ENCODE measurements around the gene CNOT6. TPM values are rescaled to one million over a fixed set of nuclear protein-coding genes. Genes with fewer than 3 reads are reported as not detected.

The CNOT6 gene
- total RNA-seq, 1 donor from 2014 or later: 23.8 TPM

DNA sequence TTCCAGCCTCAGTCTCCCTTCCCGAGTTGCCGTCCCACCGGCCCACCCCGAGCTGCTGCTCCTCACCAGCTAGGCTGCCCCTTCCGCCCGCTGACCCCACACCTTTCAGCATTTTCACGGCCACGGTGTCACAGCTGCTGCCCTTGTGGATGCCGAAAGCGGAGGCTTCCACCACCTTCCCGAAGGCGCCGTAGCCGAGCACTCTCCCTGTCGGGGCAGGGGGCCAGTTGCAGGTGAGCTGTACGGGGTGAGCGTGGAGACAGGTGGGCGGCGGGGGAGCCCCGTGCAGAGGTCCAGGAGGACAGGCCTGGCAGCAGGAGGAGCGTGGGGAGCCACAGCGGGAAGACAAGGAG is 125.4 kb downstream of the CNOT6 start:
- DNase-seq (ENCODE audit: low spot score): no peak

DNA sequence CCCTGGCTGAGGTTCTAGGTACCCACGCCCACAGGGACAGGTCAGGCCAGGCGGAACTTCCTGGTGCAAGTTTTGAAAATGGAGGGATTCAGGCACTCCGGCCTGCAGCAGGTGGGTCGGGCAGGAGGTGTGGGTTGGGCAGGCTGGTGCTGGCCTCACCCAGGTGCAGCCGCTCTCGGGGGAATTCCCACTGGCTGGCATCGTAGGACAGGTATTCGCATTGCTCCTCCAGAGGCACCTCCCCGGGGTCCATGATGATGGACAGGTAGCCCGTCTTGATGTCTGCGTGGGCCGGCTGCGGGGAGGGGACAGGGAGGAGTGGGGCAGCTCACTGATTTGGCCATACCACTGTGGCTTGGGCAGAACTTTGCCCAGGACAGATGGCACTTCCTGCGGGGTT is 125.8 kb downstream of the CNOT6 start:
- no peak for DNase-seq (ENCODE audit: low spot score)

DNA sequence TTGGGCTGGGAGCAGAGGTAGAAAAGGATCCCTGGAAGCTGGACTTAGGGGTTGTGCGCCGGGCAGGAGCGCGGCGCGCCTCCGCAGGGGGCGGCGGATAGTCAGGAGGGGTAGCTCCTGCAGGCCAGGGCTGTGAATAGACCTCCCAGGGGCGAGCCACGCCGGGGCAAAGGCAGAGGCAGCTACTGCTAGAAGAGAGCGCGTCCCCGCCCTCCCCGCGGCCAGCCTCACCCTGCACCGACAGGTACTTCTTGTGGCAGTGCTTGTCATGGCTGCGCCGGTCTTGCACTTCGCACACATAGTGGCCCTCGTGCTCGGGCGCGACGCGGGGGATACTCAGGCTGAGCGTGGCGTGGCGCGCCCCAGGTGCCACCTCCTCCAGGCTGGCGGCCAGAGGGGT is 127.1 kb downstream of the CNOT6 start:
- no peak for DNase-seq (ENCODE audit: low spot score)

DNA sequence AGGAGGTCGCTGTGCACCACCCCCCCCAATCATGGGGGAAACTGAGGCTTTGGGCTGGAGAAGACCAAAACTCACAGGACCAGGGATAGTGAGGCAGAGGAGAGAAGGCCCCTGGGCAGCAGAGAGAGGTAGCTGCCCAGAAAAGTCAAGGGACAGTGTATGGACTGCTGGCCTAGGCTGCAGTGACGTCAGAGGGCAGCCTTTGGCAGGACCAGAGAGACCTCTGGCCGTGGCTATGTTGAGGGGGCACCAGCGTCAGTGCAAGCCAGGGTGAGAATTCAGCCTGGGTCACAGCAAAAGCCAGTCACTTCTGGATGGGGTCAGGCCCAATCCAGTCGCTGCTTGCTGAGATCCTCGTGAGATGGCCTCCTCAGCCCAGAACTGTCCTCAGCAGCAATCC is 128.7 kb downstream of the CNOT6 start:
- DNase-seq (ENCODE audit: low spot score): no peak

DNA sequence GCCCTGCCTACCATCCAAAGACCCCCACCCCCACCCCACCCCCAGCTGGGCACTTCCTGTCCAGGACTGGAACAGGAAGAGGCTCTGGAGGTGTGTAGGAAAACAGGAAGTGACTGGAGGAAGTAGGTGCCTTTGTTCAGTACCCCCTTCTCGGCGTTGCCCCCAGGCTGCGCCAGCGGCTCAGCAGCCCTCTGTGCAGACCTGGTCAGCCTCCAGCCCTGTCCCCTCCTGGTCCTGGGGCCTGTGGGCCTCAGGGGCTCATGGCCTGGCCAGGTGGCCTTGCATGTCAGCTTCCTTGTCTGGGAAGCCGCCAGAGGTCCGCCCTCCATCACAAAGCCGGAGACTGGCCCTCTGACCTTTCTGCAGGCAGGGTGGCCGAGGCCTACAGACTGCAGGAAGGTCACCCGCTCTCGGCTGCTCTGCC is 129.2 kb downstream of the CNOT6 start:
- DNase-seq (ENCODE audit: low spot score): no peak

DNA sequence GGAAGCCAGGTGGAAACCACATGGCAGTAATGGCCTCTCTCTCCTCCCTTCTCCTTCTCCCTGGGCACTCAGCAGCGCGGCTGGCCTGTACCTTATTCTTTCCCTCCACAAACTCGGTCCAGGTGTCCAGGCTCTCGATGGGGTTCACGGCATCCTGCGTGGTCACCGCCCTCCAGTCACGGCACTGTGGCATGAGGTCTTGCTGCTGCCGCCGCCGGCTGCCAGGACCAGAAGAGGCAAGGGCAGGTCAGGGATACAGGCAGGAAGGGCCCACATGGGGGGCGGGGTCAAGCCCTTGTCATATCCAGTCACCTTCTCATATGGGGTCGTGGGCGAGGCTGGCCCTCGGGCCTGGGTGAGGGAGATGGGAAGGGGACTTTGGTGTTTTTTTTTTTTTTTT is 129.7 kb downstream of the CNOT6 start:
- DNase-seq (ENCODE audit: low spot score): no peak

DNA sequence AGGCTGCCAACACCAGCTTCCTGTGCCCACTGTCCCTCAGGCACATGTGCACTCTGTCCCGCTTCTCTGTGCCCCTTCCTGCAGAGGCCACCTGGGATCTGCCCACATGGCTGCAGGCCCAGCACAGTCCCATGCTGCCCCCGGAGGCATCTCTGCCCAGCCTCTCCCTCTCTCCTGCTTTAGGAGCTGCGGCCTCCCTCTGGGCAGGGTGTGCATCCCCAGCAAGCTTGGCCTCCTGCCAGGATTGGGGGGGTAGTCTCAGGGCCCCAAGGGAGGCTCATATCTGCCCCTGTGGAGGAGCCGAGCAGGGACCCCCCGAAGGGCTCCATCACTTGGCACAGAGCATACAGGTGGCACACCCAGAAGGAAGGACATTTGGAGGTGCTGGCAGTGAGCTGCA is 130.4 kb downstream of the CNOT6 start:
- no peak for DNase-seq (ENCODE audit: low spot score)

DNA sequence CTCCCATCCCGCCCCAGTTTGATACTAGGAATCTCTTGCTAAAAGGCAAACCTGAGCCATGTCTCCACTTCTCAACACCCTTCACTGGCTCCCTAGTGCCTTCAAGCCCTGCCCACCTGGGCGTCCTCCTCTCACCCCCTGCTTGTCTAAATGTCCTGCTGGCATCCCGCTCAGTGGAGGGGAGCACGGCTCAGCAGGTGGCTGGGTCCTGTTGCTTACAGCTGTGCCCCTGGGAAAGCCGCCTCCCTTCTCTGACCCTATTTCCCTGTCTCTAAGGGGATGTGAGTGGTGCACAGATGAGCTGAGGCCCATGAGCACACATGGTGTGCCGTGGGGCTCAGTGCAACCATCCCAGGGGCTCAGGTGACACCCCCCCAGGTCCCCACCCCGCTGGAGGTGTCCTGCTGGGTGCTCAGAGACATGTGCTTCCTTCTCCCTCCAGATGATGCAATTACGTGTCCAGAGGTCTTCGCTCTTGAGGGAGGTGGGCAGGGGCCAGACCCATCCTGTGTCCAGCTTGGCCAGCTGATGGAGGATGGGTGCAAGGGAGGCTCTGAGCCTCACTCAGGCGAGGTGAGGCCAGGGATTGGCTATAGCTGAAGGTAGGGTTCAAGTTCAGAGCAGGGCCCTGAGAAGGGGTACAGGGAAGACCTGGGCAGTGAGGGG is 131.1 kb downstream of the CNOT6 start:
- DNase-seq (ENCODE audit: low spot score): no peak

DNA sequence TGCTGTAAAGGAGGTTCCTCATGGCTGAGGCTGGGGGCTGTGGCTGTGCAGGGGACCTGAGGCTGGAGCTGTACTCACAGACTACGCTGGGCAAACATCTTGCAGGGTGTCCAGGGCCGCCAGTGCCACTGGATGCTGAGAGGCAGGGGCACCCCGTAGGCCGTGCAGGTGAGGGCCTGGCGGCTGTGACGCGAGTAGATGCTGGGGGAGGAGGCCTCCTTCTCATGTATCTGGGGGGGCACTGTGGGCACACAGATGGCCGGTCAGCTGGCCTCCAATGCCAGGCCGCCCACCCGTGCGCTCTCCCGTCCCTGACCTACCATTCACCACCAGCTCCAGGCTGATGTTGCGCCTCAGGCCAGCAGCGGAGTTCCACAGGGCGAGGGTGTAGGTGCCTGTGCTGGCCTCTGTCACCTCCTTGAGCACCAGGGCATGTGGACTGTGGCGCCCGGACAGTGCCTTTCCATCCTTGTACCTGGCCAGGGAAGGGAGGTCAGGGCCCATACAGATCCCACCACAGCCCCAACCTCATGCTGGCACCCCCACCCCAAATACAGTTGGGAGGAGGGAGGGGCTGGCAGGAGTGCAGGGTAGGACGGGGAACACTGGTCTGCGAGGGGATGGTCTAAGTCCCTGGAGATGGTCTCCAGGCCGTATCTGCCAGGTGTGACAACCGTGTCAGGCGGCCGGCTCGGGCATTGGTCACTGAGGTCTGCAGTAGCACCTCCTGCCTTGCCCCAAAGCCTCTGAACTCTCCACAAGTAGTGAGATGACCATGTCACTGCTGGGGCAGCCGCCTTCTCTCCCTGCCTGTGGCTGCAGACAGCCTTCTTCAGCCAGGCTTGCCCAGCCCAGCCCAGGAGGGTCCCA is 131.8 kb downstream of the CNOT6 start:
- DNase-seq (ENCODE audit: low spot score): no peak

DNA sequence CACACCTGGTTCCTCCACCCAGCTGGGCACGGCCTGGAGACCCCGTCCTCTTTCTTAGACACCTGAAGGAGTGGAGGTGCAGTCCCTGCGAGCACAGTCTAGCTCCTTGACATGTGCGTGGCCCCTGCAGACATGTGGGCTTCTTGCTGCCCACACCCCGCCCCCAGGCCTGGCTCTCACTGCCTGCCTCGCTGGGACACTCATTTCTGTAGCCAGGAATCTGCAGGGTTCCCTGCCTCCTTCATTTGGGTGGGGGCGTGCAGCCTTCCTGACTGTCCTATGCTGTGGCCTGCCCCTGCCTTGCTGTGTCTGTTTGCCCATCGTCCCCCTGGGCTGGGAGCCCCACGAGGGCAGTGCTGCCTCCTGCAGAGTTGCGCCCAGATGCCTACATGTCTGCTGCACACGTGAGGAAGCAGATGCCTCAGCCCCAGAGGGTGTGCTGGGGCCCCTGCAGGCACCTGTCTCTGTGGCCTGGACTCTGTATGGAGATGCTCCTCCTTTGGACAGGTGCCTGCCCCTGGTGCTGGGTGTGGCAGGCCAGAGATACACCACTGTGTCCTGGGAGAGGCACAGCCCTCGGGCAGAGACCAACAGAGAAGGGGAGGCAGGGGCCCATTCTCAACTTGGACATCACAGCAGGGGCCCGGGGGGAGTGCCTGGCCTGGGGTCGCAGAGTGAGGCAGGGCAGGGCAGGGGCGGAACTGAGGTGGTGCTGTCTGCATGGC is 132.6 kb downstream of the CNOT6 start:
- no peak for DNase-seq (ENCODE audit: low spot score)

DNA sequence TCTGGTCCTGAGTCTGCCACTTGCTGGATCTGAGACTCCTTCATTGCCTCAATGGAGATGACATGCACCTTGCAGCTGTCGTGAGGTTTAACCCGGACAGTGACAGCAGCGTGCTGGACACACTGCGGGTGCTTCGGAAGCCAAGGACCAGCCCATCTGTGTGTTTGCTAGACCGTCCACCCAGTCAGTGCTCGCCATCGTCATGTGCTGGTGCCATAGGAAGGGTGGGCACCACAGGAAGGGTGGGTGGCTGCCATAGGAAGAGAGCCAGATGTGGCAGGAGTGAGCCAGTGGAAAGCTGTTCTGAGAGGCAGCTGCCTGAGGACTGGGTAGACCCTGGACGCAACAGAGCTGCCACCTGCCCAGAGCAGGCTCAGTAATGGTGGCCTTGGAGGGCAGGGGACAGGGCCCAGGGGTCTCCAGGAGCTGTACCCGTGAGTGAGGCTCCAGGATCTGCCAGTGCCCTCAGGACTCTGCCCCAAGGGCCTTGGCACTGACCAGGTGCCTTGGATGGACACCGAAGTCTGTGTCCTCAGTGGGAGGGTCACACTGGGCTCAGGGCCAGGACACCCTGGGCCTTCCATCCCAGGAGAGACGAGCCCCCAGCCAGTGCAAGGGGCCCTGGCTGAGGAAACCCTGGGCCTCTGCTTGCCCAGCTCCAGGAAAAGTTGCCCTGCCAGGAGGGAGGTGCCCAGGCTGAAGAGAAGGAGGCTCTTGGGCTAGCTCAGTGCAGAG is 133.4 kb downstream of the CNOT6 start:
- DNase-seq (ENCODE audit: low spot score): no peak

Other genes starting within 250 kb of the CNOT6 start
- 36.1 TPM for gene MAPK9, start 202.3 kb upstream of the CNOT6 start, total RNA-seq
- 9.4 TPM for gene GFPT2, start 141.0 kb upstream of the CNOT6 start, total RNA-seq
- gene SCGB3A1, start 97.1 kb downstream of the CNOT6 start, total RNA-seq: 1.3 TPM
- gene FLT4, start 155.2 kb downstream of the CNOT6 start, total RNA-seq: 11.1 TPM
- gene OR2Y1, start 245.7 kb downstream of the CNOT6 start, total RNA-seq: not detected